Transverse colon (tissue), 4 donors: Measurements from ENCODE around the gene KCNK18.

ENCODE experiments used
- EP300 ChIP-seq: sonication (generic); formaldehyde crosslinking; IDR thresholded peaks from one replicate; pipeline ENCODE4 v1.6.1; 2017; ENCODE audit warnings: antibody characterized with exemption, low read depth
- POLR2A ChIP-seq: fragments of 450-650 bp; IDR thresholded peaks from one replicate; pipeline ENCODE4 v1.6.1; 2016; ENCODE audit warnings: antibody characterized with exemption, mild to moderate bottlenecking, moderate library complexity
- POLR2AphosphoS5 ChIP-seq, 3 donors: sonication (generic); formaldehyde crosslinking; IDR thresholded peaks; one replicate each; pipeline ENCODE4 v1.6.1; 2016; ENCODE audit warnings: antibody characterized with exemption in 3 of 3
- TF ChIP-seq, protein P1 (sequence below), 5 experiments: fragments of 200-600 bp in 3 of 5; fragments of 450-650 bp in 2 of 5; sonication (generic) in 3 of 5; IDR thresholded peaks; 1 replicate in 2 of 5; 2 replicates in 3 of 5; pipeline ENCODE4 v1.5.1; 2016 to 2017; ENCODE audit warnings: antibody characterized with exemption in 5 of 5, inconsistent platforms in 3 of 5, mild to moderate bottlenecking in 2 of 5, moderate library complexity in 1 of 5

DNA sequence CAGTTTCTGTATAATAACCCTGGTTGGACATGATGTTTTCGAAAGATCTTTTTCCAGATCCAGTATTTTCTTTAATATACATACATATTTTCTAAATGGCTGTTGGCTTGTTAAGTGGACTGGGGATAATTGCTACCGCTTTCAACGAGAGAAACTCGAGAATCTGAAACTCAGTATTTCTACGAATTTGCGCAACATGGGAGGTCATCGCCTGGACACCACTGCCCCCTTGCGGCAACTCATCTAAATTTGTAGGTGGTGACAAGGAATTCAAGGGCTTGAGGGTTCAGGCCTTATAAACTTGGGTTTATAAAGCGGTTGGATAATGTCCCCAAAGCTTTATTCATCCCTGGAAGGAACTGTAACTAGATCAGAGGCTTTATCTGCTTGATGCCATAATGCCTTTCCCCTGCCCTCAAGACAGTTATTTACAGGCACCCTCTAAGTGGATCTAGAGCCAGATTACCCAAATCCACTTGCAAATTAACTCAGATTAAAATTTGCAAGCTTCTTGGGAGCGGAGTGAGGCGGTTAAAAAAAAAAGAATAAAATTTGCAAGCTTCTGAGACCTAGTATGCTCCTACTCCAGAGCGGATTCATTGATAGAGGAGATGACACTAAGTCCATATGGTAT, 21.3 kb upstream of the KCNK18 start:
- TF ChIP-seq, protein P1, sequence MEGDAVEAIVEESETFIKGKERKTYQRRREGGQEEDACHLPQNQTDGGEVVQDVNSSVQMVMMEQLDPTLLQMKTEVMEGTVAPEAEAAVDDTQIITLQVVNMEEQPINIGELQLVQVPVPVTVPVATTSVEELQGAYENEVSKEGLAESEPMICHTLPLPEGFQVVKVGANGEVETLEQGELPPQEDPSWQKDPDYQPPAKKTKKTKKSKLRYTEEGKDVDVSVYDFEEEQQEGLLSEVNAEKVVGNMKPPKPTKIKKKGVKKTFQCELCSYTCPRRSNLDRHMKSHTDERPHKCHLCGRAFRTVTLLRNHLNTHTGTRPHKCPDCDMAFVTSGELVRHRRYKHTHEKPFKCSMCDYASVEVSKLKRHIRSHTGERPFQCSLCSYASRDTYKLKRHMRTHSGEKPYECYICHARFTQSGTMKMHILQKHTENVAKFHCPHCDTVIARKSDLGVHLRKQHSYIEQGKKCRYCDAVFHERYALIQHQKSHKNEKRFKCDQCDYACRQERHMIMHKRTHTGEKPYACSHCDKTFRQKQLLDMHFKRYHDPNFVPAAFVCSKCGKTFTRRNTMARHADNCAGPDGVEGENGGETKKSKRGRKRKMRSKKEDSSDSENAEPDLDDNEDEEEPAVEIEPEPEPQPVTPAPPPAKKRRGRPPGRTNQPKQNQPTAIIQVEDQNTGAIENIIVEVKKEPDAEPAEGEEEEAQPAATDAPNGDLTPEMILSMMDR (IDR thresholded peaks at IDR 0.05): peak; percentile 67 to 81 (median 78)
- no peak for TF ChIP-seq POLR2AphosphoS5 (IDR thresholded peaks at IDR 0.05)
- TF ChIP-seq POLR2A: no peak
- no peak for TF ChIP-seq EP300
